ENCODE data around the gene SLIT1.
A peak's percentile ranks its signal among the peaks of the same experiment; 100 is the strongest.

Gene SLIT1

GRCh38 chr10:97188261-97188711 lies 2.5 kb upstream of the SLIT1 start:
- H3K36me3 ChIP-seq, result no peaks in the 10 kb centered on the region
- H3K9ac ChIP-seq, result no peak overlapping the region
- no peak overlapping the region for H3K4me3 ChIP-seq
- peaks cover 39% of the 10 kb centered on the region for H3K4me1 ChIP-seq
- no peaks in the 10 kb centered on the region for H3K9me3 ChIP-seq
- peaks cover 47% of the 10 kb centered on the region for H4K20me1 ChIP-seq
- no peak overlapping the region for H3K27ac ChIP-seq
- H3K27me3 ChIP-seq, result peaks cover 50% of the 10 kb centered on the region
- H3K4me2 ChIP-seq, result peak overlapping the region; percentile 76
- no peak for TF ChIP-seq Cebpa-rat (IDR thresholded peaks at IDR 0.05)

DNA sequence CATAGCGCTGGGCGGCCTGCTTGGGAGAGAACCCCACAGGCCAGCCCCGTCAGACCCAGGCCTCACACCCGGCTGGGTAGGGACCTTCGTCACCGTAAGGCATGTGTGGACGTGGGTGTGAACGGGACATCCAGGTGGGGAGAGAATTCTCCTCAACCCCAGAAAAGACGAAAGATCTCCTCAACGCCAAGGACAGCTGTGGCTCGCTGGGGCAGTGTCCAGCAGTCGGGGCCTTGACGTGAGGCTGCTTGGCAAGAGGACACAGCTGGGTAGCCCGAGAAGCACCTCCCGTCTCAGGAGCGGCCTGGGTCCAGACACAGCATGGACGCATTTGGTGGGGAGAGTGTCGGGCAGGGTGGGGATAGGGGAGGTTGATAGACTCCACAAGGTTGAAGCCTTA lies 1.2 kb upstream of the SLIT1 start:
- H3K36me3 ChIP-seq, result no peaks in the 10 kb centered on the region
- H3K9me3 ChIP-seq, result no peaks in the 10 kb centered on the region
- H3K4me2 ChIP-seq, result no peak overlapping the region
- H3K9ac ChIP-seq, result no peak overlapping the region
- peaks cover 37% of the 10 kb centered on the region for H3K4me1 ChIP-seq
- H4K20me1 ChIP-seq, result peaks cover 47% of the 10 kb centered on the region
- no peak overlapping the region for H3K27ac ChIP-seq
- H3K4me3 ChIP-seq, result no peak overlapping the region
- TF ChIP-seq Cebpa-rat (IDR thresholded peaks at IDR 0.05), result no peak
- peaks cover 61% of the 10 kb centered on the region for H3K27me3 ChIP-seq

- Histone ChIP-seq H3K27ac (no peak overlapping the region), H3K27me3 (peaks cover 74% of the 10 kb centered on the region), H3K36me3 (no peaks in the 10 kb centered on the region), H4K20me1 (peaks cover 47% of the 10 kb centered on the region), H3K9me3 (no peaks in the 10 kb centered on the region), H3K4me2 (peak overlapping the region; percentile 86), H3K9ac (no peak overlapping the region), H3K4me1 (peaks cover 33% of the 10 kb centered on the region), H3K4me3 (peak overlapping the region; percentile 64)
- TF ChIP-seq Cebpa-rat (IDR thresholded peaks at IDR 0.05), result no peak
Observed at GRCh38 chr10:97184971-97185325, 811 bp downstream of the SLIT1 start.

DNA sequence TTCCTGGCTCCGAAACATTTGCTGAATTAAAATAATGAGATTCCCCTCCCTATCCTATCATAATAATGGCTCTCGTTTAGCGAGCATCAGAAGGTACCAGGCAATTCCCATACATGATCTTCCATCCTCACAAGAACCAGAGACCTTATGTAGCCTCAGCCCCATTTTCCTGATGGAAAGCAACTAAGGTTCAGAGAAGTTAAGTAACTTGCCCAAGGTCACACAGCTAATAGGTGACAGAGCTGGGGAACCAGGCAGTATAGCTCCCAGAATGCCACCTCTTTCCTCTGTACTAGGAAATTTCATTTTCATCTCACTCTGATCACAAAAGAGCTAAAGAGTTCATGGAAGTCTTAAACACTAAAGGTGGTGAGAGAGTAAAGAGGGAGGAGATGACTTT lies 2.4 kb downstream of the SLIT1 start:
- H3K27ac ChIP-seq, result no peak overlapping the region
- no peak overlapping the region for H3K9ac ChIP-seq
- no peaks in the 10 kb centered on the region for H3K9me3 ChIP-seq
- no peak overlapping the region for H3K4me2 ChIP-seq
- H4K20me1 ChIP-seq, result peaks cover 44% of the 10 kb centered on the region
- no peak for TF ChIP-seq Cebpa-rat (IDR thresholded peaks at IDR 0.05)
- no peaks in the 10 kb centered on the region for H3K36me3 ChIP-seq
- peaks cover 26% of the 10 kb centered on the region for H3K4me1 ChIP-seq
- H3K4me3 ChIP-seq, result no peak overlapping the region
- H3K27me3 ChIP-seq, result peaks cover 83% of the 10 kb centered on the region

- Histone ChIP-seq H3K9ac (no peak overlapping the region), H3K4me1 (peaks cover 17% of the 10 kb centered on the region), H3K4me2 (no peak overlapping the region), H3K4me3 (no peak overlapping the region), H3K36me3 (no peaks in the 10 kb centered on the region), H4K20me1 (peaks cover 36% of the 10 kb centered on the region), H3K27me3 (peaks cover 75% of the 10 kb centered on the region), H3K9me3 (no peaks in the 10 kb centered on the region), H3K27ac (no peak overlapping the region)
- no peak for TF ChIP-seq Cebpa-rat (IDR thresholded peaks at IDR 0.05)
Observed at GRCh38 chr10:97182288-97182990, 3.3 kb downstream of the SLIT1 start.

DNA sequence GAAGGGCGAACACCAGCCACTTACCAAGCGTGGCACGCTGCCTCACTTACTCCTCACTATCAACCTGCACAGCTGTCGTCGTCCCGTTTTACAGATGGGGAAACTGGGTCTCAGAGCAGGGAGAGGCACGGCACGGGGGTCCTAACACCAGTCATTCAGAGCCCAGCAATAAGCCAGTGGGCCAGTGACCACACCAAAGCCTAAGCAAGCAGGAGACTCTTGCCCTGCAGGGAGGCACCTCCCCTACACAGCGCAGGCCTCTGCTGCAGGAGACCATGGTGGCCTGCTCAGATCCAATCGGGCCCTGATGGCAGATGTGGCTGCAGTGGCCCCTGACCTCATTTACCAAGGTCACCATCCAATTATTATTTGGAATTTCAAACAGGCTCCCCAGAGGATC lies 4.8 kb downstream of the SLIT1 start:
- H3K4me1 ChIP-seq, result peaks cover 12% of the 10 kb centered on the region
- no peak overlapping the region for H3K4me2 ChIP-seq
- H3K9me3 ChIP-seq, result no peaks in the 10 kb centered on the region
- H3K9ac ChIP-seq, result no peak overlapping the region
- H4K20me1 ChIP-seq, result peaks cover 23% of the 10 kb centered on the region
- H3K27me3 ChIP-seq, result peaks cover 61% of the 10 kb centered on the region
- no peak for TF ChIP-seq Cebpa-rat (IDR thresholded peaks at IDR 0.05)
- H3K4me3 ChIP-seq, result no peak overlapping the region
- no peaks in the 10 kb centered on the region for H3K36me3 ChIP-seq
- H3K27ac ChIP-seq, result no peak overlapping the region

DNA sequence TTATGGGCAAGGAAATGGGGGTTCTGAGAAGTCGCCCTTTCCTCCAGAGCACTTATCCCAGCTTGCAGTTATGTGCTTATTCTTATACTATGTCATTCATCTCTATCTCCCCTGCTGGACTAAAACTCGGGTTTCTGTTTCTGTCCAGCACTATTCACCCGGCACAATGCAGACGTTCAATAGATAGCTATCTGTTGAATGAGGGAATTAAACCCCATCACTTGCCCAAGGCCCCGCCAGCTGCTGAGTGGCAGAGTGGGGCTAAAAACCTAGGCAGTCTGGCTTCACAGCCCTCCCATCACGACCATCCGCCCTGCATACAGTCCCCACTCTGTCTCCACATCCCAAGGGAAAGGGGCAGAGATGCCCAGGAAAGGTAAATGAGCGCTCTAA lies 5.4 kb downstream of the SLIT1 start:
- Histone ChIP-seq H3K27ac (no peak overlapping the region), H3K4me3 (no peak overlapping the region), H3K9ac (no peak overlapping the region), H3K4me1 (peaks cover 8% of the 10 kb centered on the region), H3K9me3 (no peaks in the 10 kb centered on the region), H3K36me3 (no peaks in the 10 kb centered on the region), H4K20me1 (peaks cover 19% of the 10 kb centered on the region), H3K27me3 (peaks cover 54% of the 10 kb centered on the region), H3K4me2 (no peak overlapping the region)
- no peak for TF ChIP-seq Cebpa-rat (IDR thresholded peaks at IDR 0.05)

- Histone ChIP-seq H3K4me3 (no peak overlapping the region), H3K9ac (no peak overlapping the region)
Observed at GRCh38 chr10:97179731-97180362, 5.9 kb downstream of the SLIT1 start.

DNA sequence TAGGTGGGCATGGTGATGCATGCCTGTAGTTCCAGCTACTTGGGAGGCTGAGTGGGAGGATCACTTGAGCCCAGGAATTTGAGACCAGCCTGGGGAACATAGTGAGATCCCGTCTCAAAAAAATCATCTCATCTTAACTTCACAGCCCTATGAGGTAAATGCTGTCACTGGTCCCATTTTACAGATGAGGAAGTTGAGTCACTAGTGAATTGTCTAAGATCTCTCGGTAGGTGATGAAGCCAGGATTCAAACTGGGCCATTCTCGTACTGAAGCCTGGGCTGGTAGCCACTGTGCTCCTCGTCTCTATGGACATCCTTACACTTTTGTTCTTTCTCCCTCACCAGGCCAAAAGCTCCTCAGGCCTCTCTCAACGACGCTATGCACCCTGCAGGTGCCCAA lies 6.4 kb downstream of the SLIT1 start:
- H3K27ac ChIP-seq, result no peak overlapping the region
- H3K4me1 ChIP-seq, result no peaks in the 10 kb centered on the region
- H3K36me3 ChIP-seq, result no peaks in the 10 kb centered on the region
- peaks cover 44% of the 10 kb centered on the region for H3K27me3 ChIP-seq
- no peak overlapping the region for H3K4me2 ChIP-seq
- H3K4me3 ChIP-seq, result no peak overlapping the region
- no peak overlapping the region for H3K9ac ChIP-seq
- H3K9me3 ChIP-seq, result no peaks in the 10 kb centered on the region
- H4K20me1 ChIP-seq, result peaks cover 8% of the 10 kb centered on the region; the same call in 1 of the 2 replicates
- TF ChIP-seq Cebpa-rat (IDR thresholded peaks at IDR 0.05), result no peak

More at GRCh38 chr10:97179731-97180362, 5.9 kb downstream of the SLIT1 start:
- H3K27ac ChIP-seq, result no peak overlapping the region
- peaks cover 3% of the 10 kb centered on the region for H3K4me1 ChIP-seq
- no peak overlapping the region for H3K4me2 ChIP-seq
- peaks cover 14% of the 10 kb centered on the region for H4K20me1 ChIP-seq
- TF ChIP-seq Cebpa-rat (IDR thresholded peaks at IDR 0.05), result no peak
- no peaks in the 10 kb centered on the region for H3K36me3 ChIP-seq
- peaks cover 49% of the 10 kb centered on the region for H3K27me3 ChIP-seq
- no peaks in the 10 kb centered on the region for H3K9me3 ChIP-seq

GRCh38 chr10:97178074-97178473 lies 7.7 kb downstream of the SLIT1 start:
- H3K9ac ChIP-seq, result no peak overlapping the region
- no peak for TF ChIP-seq Cebpa-rat (IDR thresholded peaks at IDR 0.05)
- H3K9me3 ChIP-seq, result no peaks in the 10 kb centered on the region
- H3K27me3 ChIP-seq, result peaks cover 32% of the 10 kb centered on the region
- no peak overlapping the region for H3K4me3 ChIP-seq
- H3K4me1 ChIP-seq, result no peaks in the 10 kb centered on the region
- H4K20me1 ChIP-seq, result no peaks in the 10 kb centered on the region
- H3K36me3 ChIP-seq, result no peaks in the 10 kb centered on the region
- no peak overlapping the region for H3K4me2 ChIP-seq
- no peak overlapping the region for H3K27ac ChIP-seq
